AG04449 (cell line): ENCODE results near the gene TAF11L13.
"Not testable (repeated sequence)": the region's sequence is repeated elsewhere in the genome, so short reads cannot be mapped to it uniquely, and the experiment has no call there.

ENCODE experiments used
- CTCF ChIA-PET: fragments of 350-600 bp; formaldehyde crosslinking; extraction: SDS; loops from one replicate; lab custom pipeline; 2021; ENCODE audit warnings: antibody characterized with exemption; lab: Yijun Ruan, JAX
- POLR2A ChIA-PET: fragments of 400-600, 350-600 bp; formaldehyde crosslinking; extraction: SDS; loops from one replicate; lab custom pipeline; 2020; ENCODE audit warnings: antibody characterized with exemption, inconsistent platforms; lab: Yijun Ruan, JAX
- DNase-seq: peaks from one replicate; pipeline ENCODE4 v3.0.0-alpha.2; 2010; ENCODE audit warnings: low read depth, low spot score
- H3K4me3 ChIP-seq: 2 replicates; pipeline ENCODE4 v1.5.1; 2011; ENCODE audit warnings: low read depth, mild to moderate bottlenecking, control low read depth, low read length
- TF ChIP-seq, protein P1 (sequence below): IDR thresholded peaks from one replicate; pipeline ENCODE4 v1.5.1; 2011; ENCODE audit warnings: mild to moderate bottlenecking, moderate library complexity, low read length, control low read depth, inconsistent platforms; ENCODE audit not compliant: insufficient read depth; ENCODE audit errors: missing control alignments

TAF11L13 gene

DNA sequence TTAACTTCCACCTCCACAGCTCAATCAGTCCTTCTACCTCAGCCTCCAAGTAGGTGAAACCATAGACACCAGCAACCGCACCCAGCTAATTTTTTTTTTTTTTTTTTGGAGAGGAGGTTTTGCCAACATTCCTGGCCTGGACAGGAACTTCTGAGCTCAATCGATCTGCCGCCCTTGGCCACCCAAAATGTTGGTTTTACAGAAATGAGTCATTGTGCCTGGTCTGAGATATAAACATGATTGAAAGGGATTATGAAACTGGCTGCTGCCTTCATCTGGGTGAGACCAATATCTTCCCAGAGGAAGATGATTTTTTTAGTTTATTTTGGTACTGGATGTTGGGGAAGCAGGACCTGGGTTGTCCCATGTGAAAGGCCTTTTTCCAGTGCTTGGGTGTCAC is 12.5 kb upstream of the TAF11L13 start:
- ChIA-PET CTCF (no interaction called here), POLR2A (no interaction called here)
- TF ChIP-seq, protein P1, sequence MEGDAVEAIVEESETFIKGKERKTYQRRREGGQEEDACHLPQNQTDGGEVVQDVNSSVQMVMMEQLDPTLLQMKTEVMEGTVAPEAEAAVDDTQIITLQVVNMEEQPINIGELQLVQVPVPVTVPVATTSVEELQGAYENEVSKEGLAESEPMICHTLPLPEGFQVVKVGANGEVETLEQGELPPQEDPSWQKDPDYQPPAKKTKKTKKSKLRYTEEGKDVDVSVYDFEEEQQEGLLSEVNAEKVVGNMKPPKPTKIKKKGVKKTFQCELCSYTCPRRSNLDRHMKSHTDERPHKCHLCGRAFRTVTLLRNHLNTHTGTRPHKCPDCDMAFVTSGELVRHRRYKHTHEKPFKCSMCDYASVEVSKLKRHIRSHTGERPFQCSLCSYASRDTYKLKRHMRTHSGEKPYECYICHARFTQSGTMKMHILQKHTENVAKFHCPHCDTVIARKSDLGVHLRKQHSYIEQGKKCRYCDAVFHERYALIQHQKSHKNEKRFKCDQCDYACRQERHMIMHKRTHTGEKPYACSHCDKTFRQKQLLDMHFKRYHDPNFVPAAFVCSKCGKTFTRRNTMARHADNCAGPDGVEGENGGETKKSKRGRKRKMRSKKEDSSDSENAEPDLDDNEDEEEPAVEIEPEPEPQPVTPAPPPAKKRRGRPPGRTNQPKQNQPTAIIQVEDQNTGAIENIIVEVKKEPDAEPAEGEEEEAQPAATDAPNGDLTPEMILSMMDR, result no peak
- H3K4me3 ChIP-seq, result no peak overlapping the region
- DNase-seq, result no peak

DNA sequence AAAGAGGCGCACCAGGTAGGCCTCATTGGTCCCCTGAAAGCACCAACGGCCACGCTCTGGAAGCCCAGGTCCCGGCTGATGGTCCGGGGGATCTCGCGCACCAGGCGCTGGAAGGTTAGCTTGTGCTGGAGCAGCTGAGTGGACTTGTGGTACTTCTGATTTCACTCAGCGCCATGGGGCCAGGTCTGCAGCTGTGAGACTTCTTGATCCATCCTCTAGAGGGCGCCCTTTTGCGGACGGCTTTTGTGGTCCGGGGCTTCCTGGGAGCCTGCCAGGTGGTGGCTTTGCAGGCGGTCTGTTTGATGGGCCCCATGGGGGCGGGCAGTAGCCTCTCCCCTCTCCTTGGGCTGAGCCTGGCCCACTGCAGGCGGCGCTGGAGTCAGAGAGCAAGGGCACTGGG is 11.3 kb upstream of the TAF11L13 start:
- no peak overlapping the region for H3K4me3 ChIP-seq
- ChIA-PET CTCF (no interaction called here), POLR2A (no interaction called here)
- TF ChIP-seq, protein P1, result no peak
- DNase-seq, result no peak

DNA sequence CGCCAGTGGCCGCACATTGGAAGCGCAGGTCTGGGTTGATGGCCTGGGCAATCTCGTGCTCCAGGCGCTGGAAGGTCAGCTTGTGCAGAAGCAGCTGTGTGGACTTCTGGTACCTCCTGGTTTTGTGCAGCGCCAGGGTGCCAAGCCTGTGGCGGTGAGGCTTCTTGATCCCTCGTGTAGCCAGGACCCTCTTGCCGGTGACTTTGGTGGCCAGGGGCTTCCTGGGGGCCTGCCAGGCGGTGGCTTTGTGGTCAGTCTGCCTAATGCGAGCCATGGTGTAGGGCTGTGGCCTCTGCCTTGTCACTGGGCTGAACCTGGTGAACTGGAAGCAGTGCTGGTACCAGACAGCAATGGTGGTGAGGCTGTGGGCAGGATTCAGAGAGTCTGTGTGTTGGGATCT is 6.2 kb upstream of the TAF11L13 start:
- ChIA-PET CTCF (no interaction called here), POLR2A (no interaction called here)

DNA sequence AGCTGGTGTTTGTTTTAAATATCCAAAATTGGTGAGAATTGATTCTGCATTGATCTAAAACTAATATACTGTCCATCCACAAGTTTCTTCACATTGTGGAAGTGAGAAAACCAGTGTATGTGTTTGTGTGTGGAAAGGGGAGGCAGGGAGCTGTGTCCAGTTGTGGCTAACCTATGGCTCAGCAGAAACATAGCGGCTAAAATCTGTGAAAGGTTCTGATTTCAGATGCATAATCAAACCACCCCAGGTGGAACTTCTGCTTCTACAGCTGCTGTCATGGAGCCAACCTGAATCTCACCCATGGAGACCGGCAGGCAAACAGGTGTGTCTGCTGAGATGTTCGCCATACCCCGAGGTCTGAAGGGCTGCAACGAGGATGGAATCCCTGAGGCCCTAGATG is 2.3 kb downstream of the TAF11L13 start, which contains the start of gene TAF11L14:
Gene TAF11L14, plus strand, starts transcription at position 301 of the 400 bp plus-strand sequence.
- ChIA-PET POLR2A (no interaction called here), CTCF (no interaction called here)
- DNase-seq, result no peak
- TF ChIP-seq, protein P1, result no peak
- H3K4me3 ChIP-seq, result no peak within 1 kb of the TSS

More for the DNA sequence above, 6.2 kb upstream of the TAF11L13 start:
- TF ChIP-seq, protein P1, result no peak
- H3K4me3 ChIP-seq, result no peak overlapping the region
- no peak for DNase-seq

DNA sequence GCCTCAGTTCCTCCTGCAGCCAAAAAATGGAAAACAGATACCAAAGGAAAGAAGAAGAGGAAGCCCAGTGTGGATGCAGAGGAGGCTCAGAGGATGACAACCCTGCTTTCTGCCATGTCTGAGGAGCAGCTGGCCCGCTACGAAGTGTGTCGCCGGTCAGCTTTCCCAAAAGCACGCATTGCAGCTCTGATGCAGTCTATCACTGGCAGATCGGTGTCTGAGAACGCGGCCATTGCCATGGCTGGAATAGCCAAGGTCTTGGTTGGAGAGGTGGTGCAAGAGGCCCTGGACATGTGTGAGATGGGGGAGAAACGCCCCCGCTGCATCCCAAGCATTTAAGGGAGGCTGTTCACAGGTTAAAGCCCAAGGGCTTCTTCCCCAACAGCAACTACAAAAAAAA is 17.3 kb downstream of the TAF11L13 start:
- H3K4me3 ChIP-seq, POLR2A ChIA-PET, DNase-seq, CTCF ChIA-PET: not testable (repeated sequence)

DNA sequence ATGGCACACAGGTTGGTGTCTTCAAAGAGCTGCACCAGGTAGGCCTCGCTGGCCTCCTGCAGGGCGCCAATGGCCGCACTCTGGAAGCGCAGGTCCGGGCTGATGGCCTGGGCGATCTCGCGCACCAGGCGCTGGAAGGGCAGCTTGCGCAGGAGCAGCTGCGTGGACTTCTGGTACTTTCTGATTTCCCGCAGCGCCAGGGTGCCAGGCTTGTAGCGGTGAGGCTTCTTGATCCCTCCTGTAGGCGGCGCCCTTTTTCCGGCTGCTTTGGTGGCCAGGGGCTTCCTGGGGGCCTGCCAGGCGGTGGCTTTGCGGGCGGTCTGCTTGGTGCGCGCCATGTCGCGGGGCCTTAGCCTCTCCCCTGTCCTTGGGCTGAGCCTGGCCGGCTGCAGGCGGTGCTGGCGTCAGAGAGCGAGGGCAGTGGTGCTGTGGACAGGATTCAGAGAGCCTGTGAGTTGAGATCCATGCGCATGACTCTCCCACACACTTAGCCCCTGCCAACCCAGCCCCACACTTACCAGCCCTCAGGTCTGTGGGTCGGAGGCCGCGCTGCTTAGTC is 23.4 kb downstream of the TAF11L13 start:
- H3K4me3 ChIP-seq, POLR2A ChIA-PET, DNase-seq, CTCF ChIA-PET: not testable (repeated sequence)

DNA sequence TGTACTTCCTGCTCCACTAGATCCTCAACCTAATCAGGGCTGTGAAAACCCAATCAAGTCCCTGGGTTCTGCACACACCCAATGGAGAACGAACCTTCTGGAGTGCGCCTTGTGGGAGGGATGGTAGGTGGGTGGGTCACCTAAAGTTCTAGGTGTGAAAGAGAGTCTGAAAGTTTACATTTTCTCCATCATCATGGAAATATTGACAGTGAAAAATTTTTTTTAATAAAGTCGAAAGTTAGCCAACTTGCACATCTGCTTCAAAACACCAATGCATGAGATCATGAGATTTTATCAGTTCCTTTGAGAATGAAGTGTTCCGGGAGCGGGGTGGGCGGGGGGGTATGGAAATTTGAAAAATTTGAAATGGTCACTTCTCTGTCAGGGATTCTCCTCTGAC is 24.0 kb downstream of the TAF11L13 start:
- POLR2A ChIA-PET, result no interaction called here
- TF ChIP-seq, protein P1, result no peak
- no peak overlapping the region for H3K4me3 ChIP-seq

More for the DNA sequence above, 24.0 kb downstream of the TAF11L13 start:
- CTCF ChIA-PET, result no interaction called here
- no peak for DNase-seq
